GM18907 (cell line): Measurements from ENCODE around the gene FAM229B.
"Not testable (repeated sequence)": the region's sequence is repeated elsewhere in the genome, so short reads cannot be mapped to it uniquely, and the experiment has no call there.

Source experiments
- ATAC-seq: cut with Tn5 transposase; IDR thresholded peaks from one replicate; pipeline ENCODE4 v1.9.1; 2021; ENCODE audit warnings: mild to moderate bottlenecking, moderate library complexity; ENCODE audit not compliant: unreplicated experiment

The FAM229B gene

GRCh38 chr6:112087136-112087911 lies at the start of gene FAM229B, which contains the start of gene TUBE1:
Gene FAM229B (plus strand): TSS chr6:112087591. CDS start chr6:112099284, 11,693 bp downstream.
Gene TUBE1 (minus strand): TSS chr6:112087482. CDS start chr6:112087434, 48 bp downstream.
- peak; percentile 98 for ATAC-seq

- ATAC-seq: no peak
These were observed 49.6 kb upstream of the FAM229B start for GRCh38 chr6:112037783-112038216.

DNA sequence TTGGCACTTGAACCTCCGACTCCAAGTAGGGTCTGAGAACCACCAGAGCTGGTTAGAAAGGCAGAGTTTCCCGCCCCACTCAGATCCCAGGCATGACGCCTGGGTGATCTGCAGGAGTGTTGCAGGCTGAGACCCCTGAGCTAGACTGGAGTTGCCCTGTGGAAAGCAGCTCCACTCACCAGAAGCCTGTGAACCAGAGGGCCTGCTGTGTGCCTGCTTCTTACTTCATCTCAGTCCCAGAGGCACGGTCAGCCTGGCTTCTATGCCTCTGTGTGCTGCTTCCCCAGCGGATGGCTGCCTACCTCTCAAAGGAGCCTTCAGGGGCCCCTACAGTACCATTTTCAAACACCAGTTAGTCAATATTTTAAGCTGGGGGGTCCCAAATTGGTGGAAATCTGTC lies 49.1 kb upstream of the FAM229B start:
- ATAC-seq: no peak

DNA sequence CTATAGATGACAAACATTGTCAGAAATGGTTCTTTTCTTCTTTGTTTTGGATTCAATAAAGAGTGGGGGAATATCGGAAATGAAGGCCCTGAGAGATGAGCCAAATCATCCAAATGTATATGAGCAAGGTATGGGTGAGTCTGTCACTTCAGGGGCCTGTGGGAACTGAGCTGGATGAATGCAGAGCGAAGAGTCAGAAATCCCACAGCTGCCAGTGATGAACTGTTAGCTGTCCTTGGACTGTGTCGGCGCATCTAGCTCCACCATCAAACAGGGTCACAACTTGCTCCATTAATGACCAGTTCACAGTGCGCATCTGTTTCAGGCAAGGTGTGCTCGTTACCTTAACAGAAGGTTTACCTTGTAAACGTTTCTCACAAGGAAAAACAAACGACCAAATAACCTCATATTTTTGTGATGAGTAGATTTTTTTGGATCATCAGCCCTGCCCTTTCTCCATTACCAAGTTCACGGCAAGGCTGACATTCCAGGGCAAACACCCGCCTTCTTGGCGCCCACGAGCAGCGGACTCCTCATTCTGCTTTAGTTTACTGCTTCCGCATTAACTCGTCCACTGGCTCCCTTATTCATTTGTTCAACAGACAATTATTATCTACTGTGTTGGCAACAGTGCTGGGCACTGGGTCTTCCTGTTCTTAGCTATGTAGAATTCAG lies 48.5 kb upstream of the FAM229B start:
- no peak for ATAC-seq

- ATAC-seq: no peak
These were observed 48.0 kb upstream of the FAM229B start for GRCh38 chr6:112039431-112039770.

GRCh38 chr6:112040956-112041355 lies 46.4 kb upstream of the FAM229B start:
- no peak for ATAC-seq

GRCh38 chr6:112041535-112041934 lies 45.9 kb upstream of the FAM229B start:
- ATAC-seq: no peak

- ATAC-seq: peak; percentile 95
These were observed 44.1 kb upstream of the FAM229B start for GRCh38 chr6:112043032-112044007.

- no peak for ATAC-seq
These were observed 43.2 kb upstream of the FAM229B start for GRCh38 chr6:112044196-112044595.

- no peak for ATAC-seq
These were observed 42.5 kb upstream of the FAM229B start for GRCh38 chr6:112044856-112045255.

DNA sequence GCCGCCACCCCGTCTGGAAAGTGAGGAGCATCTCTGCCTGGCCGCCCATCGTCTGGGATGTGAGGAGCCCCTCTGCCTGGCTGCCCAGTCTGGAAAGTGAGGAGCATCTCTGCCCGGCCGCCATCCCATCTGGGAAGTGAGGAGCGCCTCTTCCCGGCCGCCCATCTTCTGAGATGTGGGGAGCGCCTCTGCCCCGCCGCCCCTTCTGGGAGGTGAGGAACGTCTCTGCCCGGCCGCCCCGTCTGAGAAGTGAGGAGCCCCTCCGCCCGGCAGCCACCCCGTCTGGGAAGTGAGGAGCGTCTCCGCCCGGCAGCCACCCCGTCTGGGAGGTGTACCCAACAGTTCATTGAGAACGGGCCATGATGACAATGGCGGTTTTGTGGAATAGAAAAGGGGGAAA lies 39.9 kb upstream of the FAM229B start:
- ATAC-seq: not testable (repeated sequence)

DNA sequence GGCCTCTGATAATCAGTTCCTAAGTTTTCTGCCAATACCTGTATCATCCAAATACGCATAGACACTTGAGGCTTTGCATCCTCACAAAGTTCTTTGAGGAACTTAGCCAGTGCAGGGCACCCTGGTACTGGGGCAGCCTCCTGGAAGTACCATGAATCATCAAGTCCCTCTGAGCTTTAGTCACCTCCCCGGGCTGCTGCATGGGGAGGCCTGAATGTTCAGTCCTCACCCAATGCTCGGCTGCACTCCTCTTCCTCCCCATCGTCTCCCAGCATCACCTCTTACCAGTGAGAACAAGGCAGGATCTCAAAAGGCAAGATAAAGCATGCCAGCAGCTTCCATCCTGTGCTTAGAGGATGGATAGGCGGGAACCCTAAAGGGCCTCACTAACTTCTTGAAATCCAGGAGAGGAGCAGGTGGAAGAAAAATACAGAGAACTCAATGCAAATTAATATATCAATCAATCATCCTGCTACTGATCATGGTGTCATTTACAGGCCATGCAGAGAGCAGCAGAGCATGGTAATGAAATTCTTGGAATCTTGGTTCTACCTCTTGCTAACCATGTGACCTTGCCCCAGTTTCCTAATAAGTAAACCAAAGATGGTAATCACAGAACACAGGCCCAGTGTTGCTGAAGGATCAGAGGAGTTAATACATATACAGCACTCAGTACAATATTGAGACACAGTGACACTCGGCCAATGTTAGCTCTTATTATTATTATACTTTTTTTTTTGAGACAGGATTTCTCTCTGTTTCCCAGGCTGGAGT lies 38.2 kb upstream of the FAM229B start:
- ATAC-seq: no peak

DNA sequence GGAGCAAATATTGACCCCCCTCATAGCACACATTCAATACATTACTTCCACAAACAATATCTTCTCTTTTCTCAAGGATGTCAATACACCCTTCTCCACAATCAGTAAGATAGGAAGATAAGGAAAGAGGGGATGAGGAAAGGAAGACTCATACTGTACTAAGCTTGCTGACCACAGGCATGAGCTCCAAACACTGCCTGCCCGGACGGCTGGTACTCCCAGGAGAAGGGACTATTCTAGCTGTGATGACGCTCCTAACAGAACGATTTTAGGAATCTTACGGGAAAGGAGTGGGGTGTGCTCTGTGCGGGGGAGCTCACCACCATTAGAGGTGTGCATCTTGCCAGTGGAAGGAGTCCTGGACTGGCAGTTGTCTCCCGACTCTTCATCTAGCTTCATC lies 37.4 kb upstream of the FAM229B start:
- ATAC-seq: no peak

DNA sequence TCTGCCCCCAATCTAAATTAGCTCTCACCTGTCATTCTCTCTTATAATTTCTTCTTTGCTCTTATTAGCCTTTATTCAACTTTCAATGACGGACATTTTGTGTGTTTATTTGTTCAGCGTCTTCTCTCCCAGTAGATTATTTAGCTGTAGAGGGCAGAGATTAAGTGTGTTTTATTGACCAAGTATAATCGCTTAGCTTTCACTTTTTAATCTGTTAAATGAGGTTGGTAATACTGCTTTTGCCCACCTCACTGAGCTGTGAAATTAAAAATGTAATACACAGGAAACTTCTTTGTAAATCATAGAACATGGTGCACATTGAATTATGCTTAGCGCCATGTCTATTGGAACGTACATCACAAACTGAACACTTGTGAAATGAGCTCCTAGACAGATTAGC lies 37.0 kb upstream of the FAM229B start:
- no peak for ATAC-seq

DNA sequence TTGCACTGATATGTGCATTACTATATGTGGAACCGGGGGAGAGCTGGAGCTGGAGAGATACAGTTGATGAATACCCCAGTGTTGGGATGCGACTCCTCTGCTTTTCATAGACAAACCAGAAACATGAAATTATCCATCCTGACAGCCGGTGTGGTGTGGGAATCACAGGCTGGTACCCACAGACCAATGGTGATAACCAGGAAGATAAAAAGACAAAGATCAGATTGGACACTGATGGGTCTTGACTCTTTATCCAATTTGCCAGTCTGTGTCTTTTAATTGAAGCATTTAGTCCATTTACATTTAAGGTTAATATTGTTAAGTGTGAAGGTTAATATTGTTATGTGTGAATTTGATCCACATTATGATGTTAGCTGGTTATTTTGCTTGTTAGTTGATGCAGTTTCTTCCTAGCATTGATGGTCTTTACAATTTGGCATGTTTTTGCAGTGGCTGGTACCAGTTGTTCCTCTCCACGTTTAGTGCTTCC lies 36.1 kb upstream of the FAM229B start:
- ATAC-seq: not testable (repeated sequence)

GRCh38 chr6:112054001-112054400 lies 33.4 kb upstream of the FAM229B start, which contains the start of gene CCN6:
Gene CCN6 (plus strand): TSS chr6:112054104. CDS start chr6:112054358, 254 bp downstream.
- ATAC-seq: no peak

GRCh38 chr6:112054555-112055190 lies 32.7 kb upstream of the FAM229B start:
- ATAC-seq: no peak

DNA sequence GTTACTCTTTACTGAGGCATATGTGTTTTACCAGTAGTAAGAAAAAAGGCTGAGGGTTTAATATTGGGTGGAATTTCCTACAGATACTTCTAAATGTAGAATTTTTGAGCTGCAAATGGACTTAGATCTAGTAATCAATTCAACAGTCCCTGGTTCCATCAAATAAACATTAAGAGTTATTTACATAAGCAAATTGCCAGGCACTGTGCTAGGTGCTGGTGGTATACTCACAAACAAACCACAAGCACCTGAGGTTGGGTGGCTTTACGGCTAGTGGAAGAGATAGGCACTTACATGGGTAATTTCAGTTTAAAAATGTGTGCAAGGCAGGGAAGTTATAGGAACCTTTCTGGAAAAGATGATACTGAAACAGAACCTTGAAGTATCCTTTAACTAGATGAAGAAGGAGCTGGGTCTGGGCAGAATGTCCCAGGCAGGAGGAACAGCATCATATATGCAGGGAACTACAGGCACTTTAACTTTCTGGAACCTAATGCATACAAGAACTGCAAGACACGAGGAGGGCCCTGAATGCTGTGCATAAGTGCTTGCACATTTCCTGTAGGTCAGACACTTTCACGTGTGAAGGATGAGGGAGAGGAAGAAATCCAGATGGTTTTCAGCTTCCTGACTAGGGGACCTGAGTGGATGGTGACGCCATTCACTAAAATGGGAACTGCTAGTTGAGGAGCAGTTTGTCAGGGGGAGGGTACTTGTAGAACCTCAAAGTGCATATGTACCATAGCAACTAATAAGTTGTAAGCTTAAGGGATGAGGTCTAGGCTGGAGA lies 29.0 kb upstream of the FAM229B start:
- no peak for ATAC-seq

DNA sequence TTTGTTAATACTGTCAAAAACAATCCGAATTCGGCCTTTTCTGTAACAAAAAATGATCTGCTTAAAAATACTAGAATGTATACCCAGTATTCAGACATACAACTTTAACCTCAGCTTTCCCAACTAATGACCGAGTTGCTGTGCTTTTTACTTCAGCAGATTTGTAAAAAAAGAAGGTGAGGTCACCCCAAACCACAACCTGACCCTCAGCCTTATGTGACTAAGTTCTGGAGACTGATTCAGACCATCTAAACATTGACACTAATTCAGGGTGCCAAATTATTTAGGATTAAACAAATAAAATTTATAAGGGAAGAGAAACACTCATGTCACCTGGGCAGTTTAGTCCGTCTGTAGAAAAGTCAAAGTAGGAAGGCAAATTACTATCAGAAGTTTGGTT lies 25.8 kb upstream of the FAM229B start:
- no peak for ATAC-seq
